Right lobe of liver (tissue), 4 donors: ENCODE results near the gene PRMT5.

ENCODE experiments used
- CTCF ChIP-seq, 4 donors: fragments of 200-600 bp in 3 of 4; fragments of 450-650 bp in 1 of 4; IDR thresholded peaks; one replicate each; pipeline versions ENCODE4 v1.5.1 to v1.8.0; 2016 to 2022; ENCODE audit warnings: antibody characterized with exemption in 4 of 4, mild to moderate bottlenecking in 2 of 4
- POLR2A ChIP-seq: fragments of 450-650 bp; IDR thresholded peaks from one replicate; pipeline ENCODE4 v1.6.1; 2017; ENCODE audit warnings: antibody characterized with exemption, mild to moderate bottlenecking
- donor health status: DM: no; HTN: no; CAD: no.
- donor health status: DM: no; HTN: no; CAD: no.
- donor health status: DM: no; HTN: yes; CAD: no.

GRCh38 chr14:22875003-22875747 is 54.0 kb downstream of the PRMT5 start:
- TF ChIP-seq CTCF (IDR thresholded peaks at IDR 0.05) (no peak), POLR2A (no peak)
